LNCaP clone FGC (cell line): ENCODE data around the gene RILPL1.

Experiments
- DNase-seq: peaks from one replicate; pipeline ENCODE4 v3.0.0-alpha.2; 2011; ENCODE audit warnings: low read depth
- H3K4me3 ChIP-seq: 2 replicates; pipeline ENCODE4 v1.5.1; 2011; ENCODE audit warnings: mild to moderate bottlenecking, low read depth, low read length, control low read depth
- TF ChIP-seq, protein P1 (sequence below): IDR thresholded peaks from 2 replicates; pipeline ENCODE4 v1.5.1; 2012; ENCODE audit warnings: mild to moderate bottlenecking; ENCODE audit not compliant: control insufficient read depth, insufficient read depth; ENCODE audit errors: extremely low read depth

The RILPL1 gene

GRCh38 chr12:123445388-123446332, 87.9 kb downstream of the RILPL1 start:
- peak overlapping the region; percentile 13; the same call in 1 of the 2 replicates for H3K4me3 ChIP-seq
- DNase-seq, result peak; percentile 83
- TF ChIP-seq, protein P1, sequence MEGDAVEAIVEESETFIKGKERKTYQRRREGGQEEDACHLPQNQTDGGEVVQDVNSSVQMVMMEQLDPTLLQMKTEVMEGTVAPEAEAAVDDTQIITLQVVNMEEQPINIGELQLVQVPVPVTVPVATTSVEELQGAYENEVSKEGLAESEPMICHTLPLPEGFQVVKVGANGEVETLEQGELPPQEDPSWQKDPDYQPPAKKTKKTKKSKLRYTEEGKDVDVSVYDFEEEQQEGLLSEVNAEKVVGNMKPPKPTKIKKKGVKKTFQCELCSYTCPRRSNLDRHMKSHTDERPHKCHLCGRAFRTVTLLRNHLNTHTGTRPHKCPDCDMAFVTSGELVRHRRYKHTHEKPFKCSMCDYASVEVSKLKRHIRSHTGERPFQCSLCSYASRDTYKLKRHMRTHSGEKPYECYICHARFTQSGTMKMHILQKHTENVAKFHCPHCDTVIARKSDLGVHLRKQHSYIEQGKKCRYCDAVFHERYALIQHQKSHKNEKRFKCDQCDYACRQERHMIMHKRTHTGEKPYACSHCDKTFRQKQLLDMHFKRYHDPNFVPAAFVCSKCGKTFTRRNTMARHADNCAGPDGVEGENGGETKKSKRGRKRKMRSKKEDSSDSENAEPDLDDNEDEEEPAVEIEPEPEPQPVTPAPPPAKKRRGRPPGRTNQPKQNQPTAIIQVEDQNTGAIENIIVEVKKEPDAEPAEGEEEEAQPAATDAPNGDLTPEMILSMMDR, result no peak

DNA sequence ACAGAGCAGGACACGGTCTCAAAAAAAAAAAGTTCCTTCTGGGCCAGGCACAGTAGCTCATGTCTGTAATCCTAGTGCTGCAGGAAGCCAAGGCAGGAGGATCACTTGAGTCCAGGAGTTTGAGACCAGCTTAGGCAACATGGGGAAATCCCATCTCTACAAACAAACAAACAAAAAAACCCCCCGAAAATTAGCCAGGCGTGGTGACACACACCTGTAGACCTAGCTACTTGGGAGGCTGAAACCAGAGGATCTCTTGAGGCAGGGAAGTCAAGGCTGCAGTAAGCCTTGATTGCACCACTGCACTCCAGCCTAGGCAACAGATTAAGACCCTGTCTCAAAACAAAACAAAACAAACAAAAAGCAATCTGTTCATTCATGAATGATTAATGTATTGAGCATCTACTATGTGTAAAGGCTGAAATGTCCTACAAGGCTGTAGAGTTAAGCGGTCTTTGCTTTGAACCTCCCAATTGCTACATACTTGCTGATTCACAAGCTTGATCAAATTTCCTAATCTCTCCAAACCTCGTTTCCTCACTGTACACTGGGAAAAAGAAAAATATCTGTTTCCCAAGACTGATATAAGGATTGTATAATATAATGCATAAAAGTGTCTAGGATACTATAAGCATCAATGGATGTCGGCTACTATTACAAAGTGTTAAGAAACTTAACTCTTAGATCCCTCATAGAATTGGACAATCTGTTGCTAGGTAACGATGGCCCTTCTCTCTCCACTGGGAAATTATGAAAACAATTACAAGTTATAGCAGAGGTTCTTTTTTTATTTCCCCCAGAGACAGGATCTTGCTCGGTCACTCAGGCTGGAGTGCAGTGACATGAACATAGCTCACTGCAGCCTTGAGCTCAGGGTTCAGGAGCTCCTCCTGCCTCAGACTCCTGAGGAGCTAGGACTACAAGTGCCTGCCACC, 89.2 kb downstream of the RILPL1 start:
- no peak overlapping the region for H3K4me3 ChIP-seq
- DNase-seq, result no peak
- TF ChIP-seq, protein P1, result no peak

DNA sequence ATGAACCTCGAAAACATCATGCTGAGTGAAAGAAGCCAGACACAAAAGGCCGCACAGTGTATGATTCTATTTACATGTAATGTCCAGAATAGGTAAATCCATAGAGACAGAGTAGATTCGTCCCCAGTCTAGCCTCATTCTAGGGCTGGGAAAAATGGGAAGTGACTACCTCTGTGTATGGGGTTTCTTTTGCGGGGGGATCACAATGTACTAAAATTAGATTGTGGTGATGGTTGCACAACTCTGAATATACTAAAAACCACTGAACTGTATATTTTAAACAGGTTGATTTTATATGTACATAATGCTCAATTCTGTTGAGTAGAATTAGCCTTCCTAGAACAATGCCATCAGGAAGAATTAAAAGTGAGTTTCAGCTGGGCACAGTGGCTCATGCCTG, 90.7 kb downstream of the RILPL1 start:
- no peak for DNase-seq
- TF ChIP-seq, protein P1, result no peak
- no peak overlapping the region for H3K4me3 ChIP-seq

DNA sequence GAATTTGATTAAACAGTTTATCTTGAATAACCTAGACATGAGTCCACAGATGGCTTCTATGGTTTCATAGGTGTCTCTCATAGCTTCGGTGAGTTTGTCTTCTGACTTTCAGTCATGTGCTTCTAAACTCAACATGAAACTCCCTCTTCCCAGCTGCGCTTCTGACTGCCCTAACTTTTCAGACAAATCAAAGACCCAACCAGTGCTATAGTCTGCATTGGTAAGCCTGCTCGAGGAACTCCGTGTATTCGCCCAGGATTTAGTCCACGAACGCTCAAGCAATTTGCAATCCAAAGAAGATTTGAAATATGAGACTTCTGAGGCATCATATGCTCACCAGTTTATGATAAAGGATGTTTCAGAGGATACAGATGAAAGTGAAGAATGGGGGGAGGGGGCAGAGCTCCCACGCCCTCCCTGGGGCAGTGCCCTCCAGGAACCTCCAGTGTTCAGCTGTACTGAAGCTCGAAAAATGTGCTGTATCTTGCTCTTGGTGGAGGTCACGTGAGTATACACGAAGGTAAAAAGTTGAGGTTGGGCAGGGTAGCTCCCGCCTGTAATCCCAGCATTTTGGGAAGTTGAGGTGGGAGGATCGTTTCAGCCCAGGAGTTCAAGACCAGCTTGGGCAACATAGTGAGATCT, 91.9 kb downstream of the RILPL1 start:
- no peak for DNase-seq
- TF ChIP-seq, protein P1, result no peak
- no peak overlapping the region for H3K4me3 ChIP-seq

GRCh38 chr12:123436017-123436964, 97.2 kb downstream of the RILPL1 start, which contains the start of gene RILPL2:
RILPL2 (minus strand) TSS chr12:123436684; CDS start chr12:123436420, 264 bp downstream.
- DNase-seq, result no peak
- TF ChIP-seq, protein P1, result no peak
- peak within 1 kb of the TSS; percentile 86 for H3K4me3 ChIP-seq
